Measurements from ENCODE around the gene PLAAT2.
A peak's percentile ranks its signal among the peaks of the same experiment; 100 is the strongest.
"Not testable (repeated sequence)": the region's sequence is repeated elsewhere in the genome, so short reads cannot be mapped to it uniquely, and the experiment has no call there.

Gene PLAAT2

GRCh38 chr11:63563201-63564055, at the start of gene PLAAT2:
Gene PLAAT2, minus strand, starts transcription at chr11:63563379. Its CDS starts 55 bp downstream, at chr11:63563324.
- DNase-seq = no peak

- no peak for DNase-seq
Measured at GRCh38 chr11:63612181-63612580, 49.0 kb upstream of the PLAAT2 start.

GRCh38 chr11:63611395-63611747, 48.2 kb upstream of the PLAAT2 start:
- no peak for DNase-seq

- peak; percentile 11 for DNase-seq
Measured at GRCh38 chr11:63610604-63611394, 47.6 kb upstream of the PLAAT2 start.

- no peak for DNase-seq
Measured at GRCh38 chr11:63609971-63610580, 46.9 kb upstream of the PLAAT2 start.

GRCh38 chr11:63609536-63609935, 46.4 kb upstream of the PLAAT2 start:
- peak; percentile 43 for DNase-seq

GRCh38 chr11:63608353-63609345, 45.5 kb upstream of the PLAAT2 start:
- no peak for DNase-seq

GRCh38 chr11:63603180-63603518, 40.0 kb upstream of the PLAAT2 start:
- peak; percentile 6 for DNase-seq

GRCh38 chr11:63602290-63603179, 39.4 kb upstream of the PLAAT2 start:
- DNase-seq = not testable (repeated sequence)

GRCh38 chr11:63599211-63600122, 36.3 kb upstream of the PLAAT2 start:
- no peak for DNase-seq

- no peak for DNase-seq
Measured at GRCh38 chr11:63598556-63598955, 35.4 kb upstream of the PLAAT2 start.

- no peak for DNase-seq
Measured at GRCh38 chr11:63595296-63595695, 32.1 kb upstream of the PLAAT2 start.

GRCh38 chr11:63592975-63593395, 29.8 kb upstream of the PLAAT2 start:
- peak; percentile 13 for DNase-seq

- no peak for DNase-seq
Measured at GRCh38 chr11:63590024-63590788, 27.0 kb upstream of the PLAAT2 start.

GRCh38 chr11:63589000-63589399, 25.8 kb upstream of the PLAAT2 start:
- DNase-seq = no peak

- DNase-seq = no peak
Measured at GRCh38 chr11:63586451-63587166, 23.4 kb upstream of the PLAAT2 start.

GRCh38 chr11:63583357-63583677, 20.1 kb upstream of the PLAAT2 start:
- DNase-seq = no peak

GRCh38 chr11:63581224-63581623, 18.0 kb upstream of the PLAAT2 start:
- not testable (repeated sequence) for DNase-seq

- not testable (repeated sequence) for DNase-seq
Measured at GRCh38 chr11:63578882-63579281, 15.7 kb upstream of the PLAAT2 start.
